ENCODE measurements around the gene SERPINB5.

SERPINB5 gene

DNA sequence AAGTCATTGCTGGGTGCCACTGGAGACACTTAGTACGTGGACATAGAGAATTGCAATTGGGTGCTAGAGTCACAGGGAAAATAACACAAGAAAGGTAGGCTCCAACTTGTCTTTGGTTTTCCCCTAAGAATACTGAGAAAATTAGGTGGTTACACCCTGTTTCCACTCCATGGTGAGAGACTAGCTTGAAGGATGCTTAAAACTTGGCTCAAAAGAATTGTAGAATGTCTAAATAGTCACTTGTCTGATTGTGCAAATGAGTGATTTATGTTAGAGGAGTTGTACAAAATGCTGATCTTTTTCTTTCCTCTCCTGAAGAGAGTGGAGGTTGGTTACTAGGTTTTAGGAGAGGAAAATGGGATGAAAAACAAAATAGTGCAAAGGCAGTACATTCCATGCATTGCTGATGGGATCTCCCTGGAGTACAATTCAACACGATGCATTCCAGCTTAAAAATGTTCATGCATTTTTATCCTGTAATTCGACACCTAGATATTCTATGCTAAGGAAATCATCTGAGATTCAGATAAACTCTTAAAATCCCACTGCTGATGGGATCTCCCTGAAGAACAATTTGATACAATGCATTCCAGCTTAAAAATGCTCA lies 63.2 kb downstream of the SERPINB5 start:
- Histone ChIP-seq H3K4me3 (ENCODE audit: low read length, poor library complexity, severe bottlenecking) (no peak overlapping the region), H3K9ac (ENCODE audit: low read depth, low read length, poor library complexity, severe bottlenecking) (no peak overlapping the region), H3K36me3 (ENCODE audit: insufficient read depth, low read length) (no peaks in the 10 kb centered on the region), H3K79me2 (ENCODE audit: insufficient read depth, low read length) (no peaks in the 10 kb centered on the region), H3K9me3 (ENCODE audit: insufficient read depth, low read depth, low read length) (no peaks in the 10 kb centered on the region), H3K4me2 (ENCODE audit: low read depth, low read length, poor library complexity, severe bottlenecking) (no peak overlapping the region), H3K27me3 (ENCODE audit: insufficient read depth, low read length, poor library complexity, severe bottlenecking) (no peaks in the 10 kb centered on the region), H2AFZ (ENCODE audit: low read length) (no peak overlapping the region), H3K4me1 (ENCODE audit: insufficient read depth, low read length, poor library complexity, severe bottlenecking) (no peaks in the 10 kb centered on the region), H3K9me2 (replicated peaks; ENCODE audit: low read depth, low read length) (no peaks in the 10 kb centered on the region), H4K20me1 (ENCODE audit: insufficient read depth, low read length, poor library complexity, severe bottlenecking) (no peaks in the 10 kb centered on the region), H3F3A (ENCODE audit: low read depth) (no peaks in the 10 kb centered on the region)
- TF ChIP-seq, protein P1, sequence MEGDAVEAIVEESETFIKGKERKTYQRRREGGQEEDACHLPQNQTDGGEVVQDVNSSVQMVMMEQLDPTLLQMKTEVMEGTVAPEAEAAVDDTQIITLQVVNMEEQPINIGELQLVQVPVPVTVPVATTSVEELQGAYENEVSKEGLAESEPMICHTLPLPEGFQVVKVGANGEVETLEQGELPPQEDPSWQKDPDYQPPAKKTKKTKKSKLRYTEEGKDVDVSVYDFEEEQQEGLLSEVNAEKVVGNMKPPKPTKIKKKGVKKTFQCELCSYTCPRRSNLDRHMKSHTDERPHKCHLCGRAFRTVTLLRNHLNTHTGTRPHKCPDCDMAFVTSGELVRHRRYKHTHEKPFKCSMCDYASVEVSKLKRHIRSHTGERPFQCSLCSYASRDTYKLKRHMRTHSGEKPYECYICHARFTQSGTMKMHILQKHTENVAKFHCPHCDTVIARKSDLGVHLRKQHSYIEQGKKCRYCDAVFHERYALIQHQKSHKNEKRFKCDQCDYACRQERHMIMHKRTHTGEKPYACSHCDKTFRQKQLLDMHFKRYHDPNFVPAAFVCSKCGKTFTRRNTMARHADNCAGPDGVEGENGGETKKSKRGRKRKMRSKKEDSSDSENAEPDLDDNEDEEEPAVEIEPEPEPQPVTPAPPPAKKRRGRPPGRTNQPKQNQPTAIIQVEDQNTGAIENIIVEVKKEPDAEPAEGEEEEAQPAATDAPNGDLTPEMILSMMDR (conservative IDR thresholded peaks at IDR 0.05; ENCODE audit: low read length) = no peak
- no peak for TF ChIP-seq EZH2phosphoT487 (IDR thresholded peaks at IDR 0.05; ENCODE audit: borderline replicate concordance)

DNA sequence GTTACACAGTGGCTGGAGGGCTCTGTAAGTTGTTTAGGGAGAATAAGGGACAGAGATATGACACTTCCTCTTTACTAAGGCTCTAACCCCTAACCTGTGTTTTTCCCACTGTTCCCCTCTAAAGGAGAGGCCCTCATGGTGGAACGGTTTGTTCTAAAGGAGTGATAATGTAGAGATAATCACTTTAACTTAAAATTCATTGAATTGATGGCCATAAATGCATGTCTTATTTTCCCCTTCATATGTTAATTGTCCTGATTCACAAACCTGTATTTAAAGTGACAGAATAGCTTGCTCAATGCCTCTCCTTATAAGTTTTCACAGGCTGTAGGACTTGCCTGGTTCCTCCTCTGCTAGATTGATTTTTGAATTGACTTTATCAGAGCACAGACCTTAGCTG lies 65.3 kb downstream of the SERPINB5 start, which contains the start of gene SERPINB12:
TSS of gene SERPINB12 (plus strand) at position 301 of the 400 bp plus-strand sequence. CDS start 13,791 bp downstream, outside the sequence.
- TF ChIP-seq EZH2phosphoT487 (IDR thresholded peaks at IDR 0.05; ENCODE audit: borderline replicate concordance) = no peak
- TF ChIP-seq, protein P1 (conservative IDR thresholded peaks at IDR 0.05; ENCODE audit: low read length) = no peak
- Histone ChIP-seq H3K9me3 (ENCODE audit: insufficient read depth, low read depth, low read length) (no peaks in the 10 kb centered on the region), H3K4me1 (ENCODE audit: insufficient read depth, low read length, poor library complexity, severe bottlenecking) (no peaks in the 10 kb centered on the region), H3K36me3 (ENCODE audit: insufficient read depth, low read length) (no peaks in the 10 kb centered on the region), H3K9ac (ENCODE audit: low read depth, low read length, poor library complexity, severe bottlenecking) (no peak within 1 kb of the TSS), H3K27me3 (ENCODE audit: insufficient read depth, low read length, poor library complexity, severe bottlenecking) (no peaks in the 10 kb centered on the region), H3K79me2 (ENCODE audit: insufficient read depth, low read length) (no peaks in the 10 kb centered on the region), H3K4me2 (ENCODE audit: low read depth, low read length, poor library complexity, severe bottlenecking) (no peak within 1 kb of the TSS), H3F3A (ENCODE audit: low read depth) (no peaks in the 10 kb centered on the region), H4K20me1 (ENCODE audit: insufficient read depth, low read length, poor library complexity, severe bottlenecking) (no peaks in the 10 kb centered on the region), H2AFZ (ENCODE audit: low read length) (no peak within 1 kb of the TSS), H3K4me3 (ENCODE audit: low read length, poor library complexity, severe bottlenecking) (no peak within 1 kb of the TSS), H3K9me2 (replicated peaks; ENCODE audit: low read depth, low read length) (no peaks in the 10 kb centered on the region)

DNA sequence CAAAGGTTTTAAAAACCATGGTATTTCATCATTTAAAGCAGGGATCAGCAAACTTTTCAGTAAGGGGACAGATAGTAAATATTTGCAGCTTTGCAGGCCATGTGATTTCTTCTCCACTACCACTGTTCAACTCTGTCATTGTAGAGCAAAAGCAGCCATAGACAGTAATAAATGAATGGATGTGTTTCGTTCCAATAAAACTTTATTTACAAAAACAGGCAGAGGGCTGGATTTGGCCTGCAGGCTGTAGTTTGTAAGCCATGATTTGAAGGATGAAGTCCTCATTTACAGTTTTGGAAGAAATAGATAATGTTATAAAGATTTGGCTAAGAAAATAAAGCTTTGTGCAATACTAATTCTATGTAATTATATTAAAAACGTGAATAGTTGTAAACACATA lies 67.3 kb downstream of the SERPINB5 start:
- Histone ChIP-seq H3K27me3 (ENCODE audit: insufficient read depth, low read length, poor library complexity, severe bottlenecking) (no peaks in the 10 kb centered on the region), H3K4me2 (ENCODE audit: low read depth, low read length, poor library complexity, severe bottlenecking) (no peak overlapping the region), H3K9me3 (ENCODE audit: insufficient read depth, low read depth, low read length) (no peaks in the 10 kb centered on the region), H3K9ac (ENCODE audit: low read depth, low read length, poor library complexity, severe bottlenecking) (no peak overlapping the region), H4K20me1 (ENCODE audit: insufficient read depth, low read length, poor library complexity, severe bottlenecking) (no peaks in the 10 kb centered on the region), H3K4me3 (ENCODE audit: low read length, poor library complexity, severe bottlenecking) (no peak overlapping the region), H3K36me3 (ENCODE audit: insufficient read depth, low read length) (no peaks in the 10 kb centered on the region), H3K9me2 (replicated peaks; ENCODE audit: low read depth, low read length) (no peaks in the 10 kb centered on the region), H3K4me1 (ENCODE audit: insufficient read depth, low read length, poor library complexity, severe bottlenecking) (no peaks in the 10 kb centered on the region), H3K79me2 (ENCODE audit: insufficient read depth, low read length) (no peaks in the 10 kb centered on the region), H2AFZ (ENCODE audit: low read length) (no peak overlapping the region), H3F3A (ENCODE audit: low read depth) (no peaks in the 10 kb centered on the region)
- TF ChIP-seq, protein P1 (conservative IDR thresholded peaks at IDR 0.05; ENCODE audit: low read length) = no peak
- TF ChIP-seq EZH2phosphoT487 (IDR thresholded peaks at IDR 0.05; ENCODE audit: borderline replicate concordance) = no peak

Data from Loucy (cell line).